GM19023 (cell line): ENCODE data around the gene GOT2.
"Not testable (repeated sequence)": the region's sequence is repeated elsewhere in the genome, so short reads cannot be mapped to it uniquely, and the experiment has no call there.

Source experiments
- ATAC-seq: cut with Tn5 transposase; IDR thresholded peaks from one replicate; pipeline ENCODE4 v1.9.1; 2021; ENCODE audit warnings: mild to moderate bottlenecking, moderate library complexity; ENCODE audit not compliant: unreplicated experiment

The GOT2 gene

GRCh38 chr16:58733671-58734458 is at the start of gene GOT2:
Gene GOT2, minus strand, starts transcription at chr16:58734316. Its CDS starts 88 bp downstream, at chr16:58734228.
- peak; percentile 96 for ATAC-seq

DNA sequence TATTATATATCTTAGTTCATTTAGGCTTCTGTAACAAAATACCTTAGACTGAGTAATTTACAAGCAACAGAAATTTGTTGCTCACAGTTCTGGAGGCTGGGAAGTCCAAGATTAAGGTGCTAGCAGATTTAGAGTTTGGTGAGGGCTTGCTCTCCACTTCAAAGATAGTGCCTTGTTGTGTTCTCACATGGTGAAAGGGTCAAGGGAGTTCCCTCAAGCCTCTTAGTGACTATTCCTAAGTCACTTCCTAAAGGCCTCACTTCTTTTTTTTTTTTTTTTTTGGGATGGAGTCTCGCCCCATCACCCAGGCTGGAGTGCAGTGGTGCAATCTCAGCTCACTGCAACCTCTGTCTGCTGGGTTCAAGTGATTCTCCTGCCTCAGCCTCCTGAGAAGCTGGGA is 45.2 kb upstream of the GOT2 start:
- ATAC-seq, result not testable (repeated sequence)

DNA sequence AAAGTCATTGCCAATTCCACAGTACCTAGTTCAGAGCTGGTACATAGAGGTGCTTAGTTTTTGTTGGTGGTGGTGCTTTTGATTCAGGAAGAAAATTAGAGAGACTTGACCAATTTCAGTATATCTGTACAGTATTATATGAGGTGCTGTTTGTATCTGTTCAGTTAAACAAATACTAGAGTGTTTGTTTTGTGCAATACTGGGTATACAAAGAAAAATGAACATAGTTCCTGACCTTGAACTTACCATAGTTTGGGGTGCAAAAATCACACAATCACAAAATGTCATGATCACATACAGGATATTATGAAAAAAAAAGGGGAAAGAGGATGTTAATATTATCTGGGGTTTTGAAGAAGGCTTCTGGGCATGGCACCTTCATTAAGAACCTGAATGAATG is 39.8 kb upstream of the GOT2 start:
- no peak for ATAC-seq

DNA sequence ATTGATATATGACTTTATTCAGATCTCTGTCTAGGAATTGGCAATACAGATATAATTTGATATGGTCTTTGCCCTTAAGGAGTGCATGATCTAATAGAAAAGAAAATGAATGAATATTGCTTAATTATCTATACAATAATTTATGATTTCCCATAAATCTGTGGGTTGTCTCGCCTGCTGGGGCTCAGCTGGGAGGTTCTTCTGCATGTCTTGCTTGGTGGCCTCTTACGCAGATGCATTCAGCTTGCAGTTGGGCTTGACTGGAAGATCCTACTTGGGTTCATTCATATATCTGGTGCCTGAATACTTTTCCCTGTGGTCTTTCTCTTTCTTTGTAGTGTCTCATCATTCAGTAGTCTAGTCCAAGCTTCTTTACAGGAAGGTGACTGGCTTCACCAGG is 34.0 kb upstream of the GOT2 start:
- no peak for ATAC-seq

GRCh38 chr16:58767581-58767980 is 33.5 kb upstream of the GOT2 start:
- no peak for ATAC-seq

DNA sequence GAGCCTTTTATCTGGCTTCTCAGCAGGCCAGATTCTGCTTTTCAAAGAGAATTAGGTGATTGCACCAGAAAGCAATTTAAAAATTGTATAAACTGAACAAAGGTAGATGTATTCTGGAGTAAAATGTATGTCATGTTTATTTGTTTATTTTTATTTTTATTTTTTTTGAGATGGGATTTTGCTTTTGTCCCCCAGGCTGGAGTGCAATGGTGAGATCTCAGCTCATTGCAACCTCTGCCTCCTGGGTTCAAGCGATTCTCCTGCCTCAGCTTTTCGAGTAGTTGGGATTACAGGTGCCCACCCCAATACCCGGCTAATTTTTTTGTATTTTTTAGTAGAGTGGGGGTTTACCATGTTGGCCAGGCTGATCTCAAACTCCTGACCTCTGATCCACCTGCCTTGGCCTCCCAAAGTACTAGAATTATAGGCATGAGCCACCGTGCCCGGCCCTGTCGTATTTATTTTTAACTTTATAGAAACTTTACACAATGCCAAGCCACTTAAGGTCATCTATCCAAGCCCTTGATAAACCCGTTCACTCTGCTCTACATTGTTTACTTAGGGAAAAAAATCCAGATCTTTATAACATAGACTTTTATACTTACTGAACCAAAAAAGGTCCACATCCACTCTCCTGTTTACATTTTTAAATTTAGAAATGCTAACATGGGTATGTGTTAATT is 22.7 kb upstream of the GOT2 start:
- no peak for ATAC-seq

GRCh38 chr16:58755989-58756649 is 22.0 kb upstream of the GOT2 start:
- ATAC-seq, result peak; percentile 95

DNA sequence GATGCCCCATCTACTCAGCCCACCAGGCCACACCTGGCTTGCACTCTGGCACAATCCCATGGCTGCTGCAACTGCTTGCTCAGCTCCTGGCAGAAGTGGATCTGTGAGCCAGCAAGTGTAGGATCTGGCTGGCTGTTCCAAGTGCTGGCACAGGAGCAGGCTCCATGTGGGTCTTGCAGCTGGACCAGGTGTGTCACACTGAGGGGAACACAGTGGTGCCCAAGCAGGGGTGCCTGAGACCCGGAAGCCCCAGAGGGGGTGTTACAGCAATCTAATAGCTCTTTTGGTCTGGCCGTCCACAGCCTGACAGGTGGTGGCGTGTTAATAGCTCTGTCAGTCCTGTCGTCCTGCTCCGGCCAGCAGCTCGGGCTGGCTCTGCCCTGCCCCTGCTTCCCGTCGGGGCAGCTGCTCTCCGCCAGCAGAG is 19.6 kb upstream of the GOT2 start:
- no peak for ATAC-seq

DNA sequence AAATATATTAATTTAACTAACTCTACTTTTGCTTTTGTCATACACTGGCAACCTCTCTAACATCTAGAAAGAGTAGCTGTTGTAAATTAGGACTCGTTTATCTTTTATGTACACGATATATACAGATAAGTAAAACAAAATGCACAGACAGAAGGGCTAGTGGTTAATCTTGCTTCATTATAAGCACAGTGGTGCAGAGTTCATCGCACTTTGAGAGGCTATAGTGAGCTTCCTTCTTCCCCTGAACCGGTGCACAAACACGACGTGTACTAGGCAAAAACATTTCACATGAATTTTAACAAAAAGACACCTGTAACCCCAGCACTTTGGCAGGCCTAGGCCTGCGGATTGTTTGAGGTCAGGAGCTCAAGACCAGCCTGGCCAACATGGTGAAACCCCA is 10.4 kb upstream of the GOT2 start:
- no peak for ATAC-seq

DNA sequence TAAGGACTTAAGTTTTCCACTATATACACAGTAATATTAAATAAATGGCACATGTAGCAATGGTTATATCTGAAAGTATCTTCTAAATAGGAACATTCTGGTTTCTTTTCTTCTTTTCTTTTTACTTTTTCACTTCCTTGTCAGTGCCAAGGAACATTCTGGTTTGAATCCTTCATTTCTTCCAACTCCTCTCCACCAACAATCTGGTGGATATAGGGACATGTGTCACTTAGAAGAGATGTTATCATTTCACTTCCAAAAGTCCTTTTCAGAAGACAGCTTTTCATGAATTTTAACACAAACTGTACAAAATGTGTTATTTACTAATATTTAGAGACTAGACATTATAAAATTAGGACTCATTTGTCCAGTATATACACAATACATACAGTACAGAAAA is 7.9 kb upstream of the GOT2 start:
- ATAC-seq, result no peak

DNA sequence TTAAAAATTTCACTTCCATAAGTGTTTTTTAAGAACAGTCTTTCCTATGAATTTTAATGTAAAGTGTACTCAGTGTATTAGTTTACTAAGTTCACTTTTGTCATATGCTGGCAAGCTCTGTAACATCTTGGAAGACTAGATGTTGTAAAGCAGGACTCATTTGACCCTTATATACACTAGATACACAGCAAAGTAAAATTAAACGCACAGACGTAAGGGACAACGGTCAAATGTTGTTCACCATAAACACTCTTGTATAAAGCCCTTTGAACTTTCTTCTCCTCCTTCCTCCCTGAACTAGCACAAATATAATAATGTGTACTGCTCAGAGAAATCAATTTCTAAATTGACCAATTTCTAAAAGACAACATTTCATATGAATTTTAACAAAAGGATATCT is 7.0 kb upstream of the GOT2 start:
- ATAC-seq, result no peak

DNA sequence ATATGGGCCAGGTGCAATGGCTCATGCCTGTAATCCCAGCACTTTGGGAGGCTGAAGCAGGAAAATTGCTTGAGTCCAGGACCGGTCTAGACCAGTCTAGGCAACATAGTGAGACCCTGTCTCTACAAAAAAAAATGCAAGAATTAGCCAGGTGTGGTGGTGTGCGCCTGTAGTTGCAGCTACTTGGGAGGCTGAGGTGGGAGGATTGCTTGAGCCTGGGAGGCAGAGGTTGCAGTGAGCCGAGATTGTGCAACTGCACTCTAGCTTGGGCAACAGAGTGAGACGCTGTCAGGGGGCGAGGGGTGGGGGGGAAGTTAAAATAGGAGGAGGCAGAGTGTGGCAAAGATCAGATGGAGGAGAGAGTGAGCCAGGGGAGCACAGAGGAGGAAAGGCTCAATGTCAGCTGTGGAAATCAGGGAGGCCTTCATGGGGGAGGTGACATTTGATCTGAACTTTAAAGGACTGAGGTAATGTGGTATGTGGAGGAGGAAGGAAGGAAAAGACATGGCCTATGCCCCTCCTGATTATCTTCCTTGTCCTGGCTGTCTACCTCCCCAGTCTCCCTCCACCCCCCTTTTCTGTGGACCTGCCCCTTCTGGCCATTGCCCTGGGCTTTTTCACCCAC is 4.7 kb upstream of the GOT2 start:
- no peak for ATAC-seq

DNA sequence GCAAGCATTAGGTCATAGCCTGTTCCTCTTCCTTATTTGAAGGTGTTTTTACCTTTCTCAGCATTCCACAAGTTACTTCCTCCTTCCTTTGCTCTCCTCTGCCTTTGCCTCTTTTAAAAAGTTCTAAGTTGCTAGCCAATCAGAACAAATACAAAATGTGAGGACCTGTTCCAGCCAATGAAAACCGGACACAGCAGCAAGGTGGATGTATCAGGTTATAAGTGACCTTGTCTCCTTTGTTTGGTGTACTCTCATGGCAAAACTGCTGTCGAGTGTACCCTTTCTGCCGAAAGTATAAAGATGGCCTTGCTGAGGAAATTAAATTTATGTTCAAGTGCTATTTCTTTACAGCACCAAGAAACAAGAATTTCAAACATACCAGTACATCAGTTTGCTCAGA is 2.2 kb upstream of the GOT2 start:
- ATAC-seq, result not testable (repeated sequence)

DNA sequence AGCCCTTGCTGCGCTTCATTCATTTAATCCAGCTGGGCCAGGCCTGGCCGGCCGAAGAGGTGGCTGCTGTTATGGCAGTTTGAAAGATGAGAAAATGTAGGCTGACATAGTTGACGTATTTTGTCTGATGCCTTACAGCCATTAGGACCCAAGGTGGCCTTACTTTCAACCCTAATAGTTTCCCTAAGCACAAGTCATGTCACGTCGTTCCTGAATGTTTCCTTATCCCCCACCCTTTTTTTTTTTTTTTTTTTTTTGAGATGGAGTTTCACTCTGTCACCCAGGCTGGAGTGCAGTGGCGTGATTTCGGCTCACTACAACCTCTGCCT is 307 bp upstream of the GOT2 start:
- ATAC-seq, result no peak

DNA sequence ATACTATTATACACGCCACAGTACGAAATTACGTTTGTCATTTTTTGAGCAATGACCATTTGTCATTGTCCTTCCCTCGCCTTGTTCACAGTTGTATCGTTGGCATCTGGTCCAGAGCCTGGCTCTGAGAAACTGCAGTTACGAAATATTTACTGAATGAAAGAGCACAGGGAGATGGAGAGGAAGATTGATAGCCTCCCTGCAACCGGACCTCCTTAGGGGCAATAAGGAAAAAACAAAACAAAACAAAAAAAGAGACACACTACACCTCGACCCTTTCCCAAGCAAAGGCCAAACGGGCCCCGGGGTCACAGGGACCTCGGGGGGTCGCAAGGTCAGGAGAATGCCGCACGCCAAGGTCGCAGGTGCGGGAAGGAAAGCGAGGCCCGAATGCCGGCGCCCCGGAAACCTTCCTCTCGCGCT is 857 bp downstream of the GOT2 start:
- no peak for ATAC-seq

DNA sequence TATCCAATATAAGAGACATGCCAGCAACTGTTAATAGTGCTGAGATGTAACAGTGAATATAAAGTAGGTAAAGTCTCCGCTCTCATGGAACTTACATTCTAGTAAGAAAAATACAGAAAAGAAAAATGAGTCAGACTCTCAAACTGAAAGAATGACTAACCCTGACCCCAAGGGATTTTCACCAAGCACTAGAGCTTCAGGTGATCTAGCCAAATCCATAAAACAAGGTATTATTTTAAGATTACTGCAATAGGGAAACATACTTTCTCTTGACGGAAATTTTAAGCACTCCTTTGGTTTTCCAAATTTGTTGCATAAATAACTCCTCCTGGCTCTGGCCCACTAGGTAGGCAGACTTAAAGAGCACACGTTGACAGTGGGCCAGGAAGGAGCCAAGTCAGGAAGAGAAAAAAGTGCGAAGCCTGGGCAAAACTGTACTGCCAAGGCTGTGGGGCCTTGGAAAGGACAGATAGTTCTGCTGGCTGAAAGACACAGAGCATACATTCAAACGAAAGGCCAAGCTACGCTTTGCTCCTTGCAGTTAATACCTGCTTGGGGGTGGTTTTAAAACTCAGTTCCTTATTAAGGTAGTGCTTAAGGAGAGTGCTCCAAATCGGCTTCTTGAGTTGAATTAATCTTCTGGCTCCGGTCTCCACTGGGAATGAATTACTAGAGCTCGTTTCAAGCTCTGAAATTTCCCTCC is 1.4 kb downstream of the GOT2 start:
- ATAC-seq, result no peak

- ATAC-seq, result no peak
Observed at GRCh38 chr16:58730724-58731370, 3.3 kb downstream of the GOT2 start.

- ATAC-seq, result no peak
Observed at GRCh38 chr16:58727796-58728568, 6.1 kb downstream of the GOT2 start.

- no peak for ATAC-seq
Observed at GRCh38 chr16:58727028-58727781, 6.9 kb downstream of the GOT2 start.
